Kasumi-1 (cell line): ENCODE data around the gene AP3S2.
"Not testable (repeated sequence)": the region's sequence is repeated elsewhere in the genome, so short reads cannot be mapped to it uniquely, and the experiment has no call there.

Experiments used
- DNase-seq, 2 experiments: peaks; one replicate each; lab custom pipeline; 2025; lab: John Stamatoyannopoulos, UW

Gene AP3S2

GRCh38 chr15:89893696-89894447, at the start of gene AP3S2:
AP3S2 (minus strand) TSS chr15:89893994; CDS start chr15:89893949, 45 bp downstream.
- DNase-seq, result peak; percentile 95

GRCh38 chr15:89939910-89940309, 46.1 kb upstream of the AP3S2 start:
- no peak for DNase-seq

GRCh38 chr15:89939377-89939776, 45.6 kb upstream of the AP3S2 start:
- DNase-seq, result not testable (repeated sequence)

GRCh38 chr15:89937365-89938350, 43.9 kb upstream of the AP3S2 start:
- peak in 1 of 2 experiments; percentile 13 for DNase-seq

- no peak for DNase-seq
These were observed 43.0 kb upstream of the AP3S2 start for GRCh38 chr15:89936786-89937265.

GRCh38 chr15:89936051-89936785, 42.4 kb upstream of the AP3S2 start:
- peak; percentile 82 to 88 for DNase-seq

- no peak for DNase-seq
These were observed 39.1 kb upstream of the AP3S2 start for GRCh38 chr15:89932880-89933279.

GRCh38 chr15:89928421-89928820, 34.6 kb upstream of the AP3S2 start:
- no peak for DNase-seq

- DNase-seq, result no peak
These were observed 32.4 kb upstream of the AP3S2 start for GRCh38 chr15:89926158-89926557.

- no peak for DNase-seq
These were observed 23.8 kb upstream of the AP3S2 start for GRCh38 chr15:89917442-89918101.

GRCh38 chr15:89916660-89917059, 22.9 kb upstream of the AP3S2 start:
- DNase-seq, result no peak

- no peak for DNase-seq
These were observed 19.0 kb upstream of the AP3S2 start, which contains the start of gene ARPIN for GRCh38 chr15:89912674-89913396. ARPIN (minus strand) TSS chr15:89912952; CDS start chr15:89912835, 117 bp downstream.

- DNase-seq, result no peak
These were observed 18.4 kb upstream of the AP3S2 start for GRCh38 chr15:89912145-89912673.

- peak; percentile 23 to 34 for DNase-seq
These were observed 17.3 kb upstream of the AP3S2 start for GRCh38 chr15:89910891-89911626.

GRCh38 chr15:89909611-89910010, 15.8 kb upstream of the AP3S2 start:
- no peak for DNase-seq

- DNase-seq, result no peak
These were observed 14.4 kb upstream of the AP3S2 start for GRCh38 chr15:89908226-89908625.

- no peak for DNase-seq
These were observed 13.5 kb upstream of the AP3S2 start for GRCh38 chr15:89907289-89907688.

GRCh38 chr15:89905846-89906378, 12.1 kb upstream of the AP3S2 start:
- no peak for DNase-seq

GRCh38 chr15:89904519-89904918, 10.7 kb upstream of the AP3S2 start:
- no peak for DNase-seq

- DNase-seq, result no peak
These were observed 10.0 kb upstream of the AP3S2 start for GRCh38 chr15:89903858-89904130.
